Pancreas (tissue), 10 donors: ENCODE measurements around the gene CTXN3. TPM values are rescaled to one million over a fixed set of nuclear protein-coding genes. Genes with fewer than 3 reads are reported as not detected.
"Not testable (repeated sequence)": the region's sequence is repeated elsewhere in the genome, so short reads cannot be mapped to it uniquely, and the experiment has no call there.

Experiments
- ATAC-seq, 4 donors: fragments of 200-7000 bp; cut with Tn5 transposase; one replicate each; pipeline versions ENCODE4 v1.8.0 to v1.9.1; 2020; ENCODE audit warnings: mild to moderate bottlenecking in 4 of 4, moderate library complexity in 4 of 4
- DNase-seq, 6 donors: peaks; one replicate each; pipeline ENCODE4 v3.0.0-alpha.2; 2020
- FAIRE-seq: peaks from 2 replicates; lab custom pipeline; 2012; peaks lifted over from hg19 to GRCh38; lab: Jason Lieb, UNC
- H3K27ac ChIP-seq, 4 donors: fragments of 200-600 bp; sonication (generic); 1 replicate in 3 of 4; 2 replicates in 1 of 4; pipeline versions ENCODE4 v1.5.0 to v1.8.0; 2020
- H3K27me3 ChIP-seq, 4 donors: fragments of 200-600 bp; one replicate each; pipeline ENCODE4 v1.8.0; 2021
- H3K36me3 ChIP-seq, 3 donors: fragments of 200-600 bp; sonication (generic) in 1 of 3; one replicate each; pipeline versions ENCODE4 v1.5.0 to v1.8.0; 2020 to 2021
- H3K4me1 ChIP-seq, 3 donors: fragments of 200-600 bp; one replicate each; pipeline ENCODE4 v1.8.0; 2021
- H3K4me3 ChIP-seq, 4 donors: fragments of 200-600 bp; sonication (generic) in 2 of 4; one replicate each; pipeline versions ENCODE4 v1.5.0 to v1.8.0; 2020 to 2021
- H3K9me3 ChIP-seq, 4 donors: fragments of 200-600 bp; one replicate each; pipeline ENCODE4 v1.8.0; 2021
- CTCF ChIP-seq, 4 donors: fragments of 200-600 bp; sonication (generic) in 3 of 4; IDR thresholded peaks; one replicate each; pipeline versions ENCODE4 v1.5.0 to v1.8.0; 2021; ENCODE audit warnings: antibody characterized with exemption in 4 of 4
- WGBS, 2 donors: extraction: QIAGEN DNeasy Blood & Tissue Kit; methylation state at CpG; one replicate each; pipeline ENCODE4 v1.1.7; 2013; 5-methylcytosine and 5-hydroxymethylcytosine counted together
- intact Hi-C, 3 donors: fragments of 100-400 bp; cut with DNase I; formaldehyde crosslinking; loops; one replicate each; pipeline versions ENCODE4 v1.11.1 to v1.14.2; 2022
- polyA plus RNA-seq, 2 donors: library from polyadenylated mRNA; stranded (reverse); fragments of 200-250 nt; gene quantifications; one replicate each; pipeline ENCODE4 v1.2.3, GENCODE V29; 2013
- total RNA-seq, 6 donors: library from RNA; stranded (reverse); fragmentation: NEBNext Ultra II Directional in 4 of 6; extraction: Animal tissue kit (Norgen Biotek cat#: 25700) in 4 of 6; gene quantifications; one replicate each; pipeline versions ENCODE4 v1.2.1 to v1.2.4, GENCODE V29; 2021 to 2023
- donor health status: healthy with polysubstance abuse.
- donor health status: DM: no; HTN: no; CAD: no; lungs with moderate emphysema.
- donor health status: DM: no; HTN: no; CAD: no.
- donor health status: control.
- donor health status: control.
- donor health status: Bipolar disorder and iron deficiency.
- donor health status: DM: yes; HTN: yes; CAD: no.
- donor health status: DM: no; HTN: no; CAD: no.
- donor health status: DM: no; HTN: no; CAD: no.
- donor health status: DM: yes; HTN: yes; CAD: no.

CTXN3 gene
- total and polyA plus RNA-seq, 8 donors, result not detected

- no peak for ATAC-seq
- Histone ChIP-seq H3K4me3 (no peak overlapping the region), H3K27me3 (no peaks in the 10 kb centered on the region), H3K27ac (no peak overlapping the region), H3K9me3 (no peaks in the 10 kb centered on the region), H3K4me1 (peaks cover 0 to 7% (median 6%) of the 10 kb centered on the region in 3 donors), H3K36me3 (no peaks in the 10 kb centered on the region)
- FAIRE-seq, result no peak
- intact Hi-C loops, result no loop called here
- DNase-seq, result no peak
- no peak for TF ChIP-seq CTCF (IDR thresholded peaks at IDR 0.05)
- WGBS, 2 donors, result 13 to 16% methylated on average over 3 of the region's 3 CpGs
Observed at GRCh38 chr5:127667926-127668325, 19.0 kb downstream of the CTXN3 start.

GRCh38 chr5:127671218-127671617 is 22.3 kb downstream of the CTXN3 start:
- FAIRE-seq (no peak), DNase-seq (no peak), ATAC-seq (no peak)
- Histone ChIP-seq H3K27ac (no peak overlapping the region), H3K4me3 (no peak overlapping the region), H3K9me3 (no peaks in the 10 kb centered on the region), H3K36me3 (no peaks in the 10 kb centered on the region), H3K27me3 (no peaks in the 10 kb centered on the region), H3K4me1 (peaks cover 0 to 7% (median 0%) of the 10 kb centered on the region in 3 donors)
- 85 to 93% methylated on average over 6 of the region's 6 CpGs for WGBS, 2 donors
- intact Hi-C loops, result no loop called here
- no peak for TF ChIP-seq CTCF (IDR thresholded peaks at IDR 0.05)

- intact Hi-C loops, result no loop called here
- no peak for DNase-seq
- Histone ChIP-seq H3K27me3 (no peaks in the 10 kb centered on the region), H3K36me3 (no peaks in the 10 kb centered on the region), H3K9me3 (no peaks in the 10 kb centered on the region), H3K4me1 (no peaks in the 10 kb centered on the region), H3K4me3 (no peak overlapping the region), H3K27ac (no peak overlapping the region)
- 78 to 87% methylated on average over 2 of the region's 2 CpGs for WGBS, 2 donors
- no peak for TF ChIP-seq CTCF (IDR thresholded peaks at IDR 0.05)
- FAIRE-seq, result no peak
- ATAC-seq, result no peak
Observed at GRCh38 chr5:127673117-127673800, 24.4 kb downstream of the CTXN3 start.

DNA sequence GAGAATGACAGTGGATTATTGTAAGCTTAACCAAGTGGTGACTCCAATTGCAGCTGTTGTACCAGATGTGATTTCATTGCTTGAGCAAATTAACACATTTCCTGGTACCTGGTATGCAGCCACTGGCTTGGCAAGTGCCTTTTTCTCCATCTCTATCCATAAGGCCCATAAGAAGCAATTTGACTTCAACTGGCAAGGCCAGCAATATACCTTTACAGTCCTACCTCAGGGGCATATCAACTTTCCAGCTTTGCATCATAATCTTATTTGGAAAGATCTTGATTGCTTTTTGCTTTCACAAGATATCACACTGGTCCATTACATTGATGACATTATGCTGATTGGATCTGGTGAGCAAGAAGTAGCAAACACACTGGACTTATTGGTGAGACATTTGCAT is 28.1 kb downstream of the CTXN3 start:
- FAIRE-seq, H3K36me3 ChIP-seq, H3K27me3 ChIP-seq, H3K4me3 ChIP-seq, H3K4me1 ChIP-seq, H3K27ac ChIP-seq, intact Hi-C loops, H3K9me3 ChIP-seq, DNase-seq, ATAC-seq: not testable (repeated sequence)

DNA sequence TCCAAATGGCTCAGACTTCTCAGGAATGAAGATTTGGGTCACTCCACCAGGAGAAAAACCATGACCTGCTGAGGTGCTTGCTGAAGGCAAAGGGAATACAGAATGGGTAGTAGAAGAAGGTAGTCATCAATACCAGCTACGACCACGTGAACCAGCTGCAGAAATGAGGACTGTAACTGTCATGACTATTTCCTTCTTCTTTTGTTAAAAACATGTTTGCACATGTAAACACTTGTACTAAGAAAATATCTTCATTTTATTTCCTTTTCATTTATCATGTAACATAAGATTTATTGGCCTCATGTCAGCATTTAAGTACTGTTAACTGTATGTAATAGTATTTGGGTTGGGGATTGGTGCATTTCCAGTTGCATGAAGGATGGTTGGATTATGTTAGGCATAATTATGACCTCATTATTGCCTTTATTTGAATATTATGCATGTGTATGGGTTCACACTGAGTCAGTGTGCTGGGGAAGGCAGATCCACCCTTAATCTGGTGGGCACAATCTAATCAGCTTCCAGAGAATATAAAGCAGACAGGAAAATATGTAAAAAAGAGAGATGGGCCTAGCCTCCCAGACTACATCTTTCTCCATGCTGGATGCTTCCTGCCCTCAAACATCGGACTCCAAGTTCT is 30.9 kb downstream of the CTXN3 start:
- DNase-seq, H3K27me3 ChIP-seq, H3K36me3 ChIP-seq, intact Hi-C loops, H3K4me3 ChIP-seq, H3K9me3 ChIP-seq, H3K4me1 ChIP-seq, ATAC-seq, H3K27ac ChIP-seq, FAIRE-seq: not testable (repeated sequence)
- WGBS, 2 donors, result 94% methylated on average over 3 of the region's 3 CpGs

GRCh38 chr5:127680595-127680994 is 31.7 kb downstream of the CTXN3 start:
- ATAC-seq (no peak), FAIRE-seq (no peak), DNase-seq (no peak)
- Histone ChIP-seq H3K9me3 (no peaks in the 10 kb centered on the region), H3K4me1 (no peaks in the 10 kb centered on the region), H3K4me3 (no peak overlapping the region), H3K27ac (no peak overlapping the region), H3K27me3 (no peaks in the 10 kb centered on the region), H3K36me3 (no peaks in the 10 kb centered on the region)
- intact Hi-C loops, result no loop called here
- no peak for TF ChIP-seq CTCF (IDR thresholded peaks at IDR 0.05)
- WGBS, 2 donors, result 86 to 93% methylated on average over 1 of the region's 1 CpG
